Mucosa of rectum (tissue), 2 donors: ENCODE measurements around the gene CAB39.

Source experiments
- H3K27ac ChIP-seq, 2 donors: one replicate each; pipeline ENCODE4 v1.7.0; 2013; ENCODE audit warnings: inconsistent platforms in 2 of 2, low read depth in 2 of 2, low read length in 2 of 2
- H3K27me3 ChIP-seq, 2 donors: one replicate each; pipeline ENCODE4 v1.7.0; 2013; ENCODE audit warnings: low read length in 2 of 2; ENCODE audit not compliant: control insufficient read depth in 2 of 2, insufficient read depth in 2 of 2
- H3K36me3 ChIP-seq, 2 donors: one replicate each; pipeline ENCODE4 v1.7.0; 2013; ENCODE audit warnings: low read length in 2 of 2; ENCODE audit not compliant: control insufficient read depth in 2 of 2, insufficient read depth in 2 of 2
- H3K4me1 ChIP-seq, 2 donors: one replicate each; pipeline ENCODE4 v1.7.0; 2013; ENCODE audit warnings: low read length in 2 of 2, mild to moderate bottlenecking in 1 of 2; ENCODE audit not compliant: control insufficient read depth in 2 of 2, insufficient read depth in 2 of 2
- H3K4me3 ChIP-seq, 2 donors: one replicate each; pipeline ENCODE4 v1.7.0; 2013; ENCODE audit warnings: low read length in 2 of 2
- H3K9ac ChIP-seq, 2 donors: one replicate each; pipeline ENCODE4 v1.7.0; 2013; ENCODE audit warnings: low read length in 2 of 2, low read depth in 1 of 2, mild to moderate bottlenecking in 1 of 2
- H3K9me3 ChIP-seq, 2 donors: one replicate each; pipeline ENCODE4 v1.7.0; 2013; ENCODE audit warnings: low read length in 2 of 2; ENCODE audit not compliant: control insufficient read depth in 2 of 2
- donor health status: healthy.
- donor health status: Normal muscosa, but diverticular disease.

Gene CAB39

DNA sequence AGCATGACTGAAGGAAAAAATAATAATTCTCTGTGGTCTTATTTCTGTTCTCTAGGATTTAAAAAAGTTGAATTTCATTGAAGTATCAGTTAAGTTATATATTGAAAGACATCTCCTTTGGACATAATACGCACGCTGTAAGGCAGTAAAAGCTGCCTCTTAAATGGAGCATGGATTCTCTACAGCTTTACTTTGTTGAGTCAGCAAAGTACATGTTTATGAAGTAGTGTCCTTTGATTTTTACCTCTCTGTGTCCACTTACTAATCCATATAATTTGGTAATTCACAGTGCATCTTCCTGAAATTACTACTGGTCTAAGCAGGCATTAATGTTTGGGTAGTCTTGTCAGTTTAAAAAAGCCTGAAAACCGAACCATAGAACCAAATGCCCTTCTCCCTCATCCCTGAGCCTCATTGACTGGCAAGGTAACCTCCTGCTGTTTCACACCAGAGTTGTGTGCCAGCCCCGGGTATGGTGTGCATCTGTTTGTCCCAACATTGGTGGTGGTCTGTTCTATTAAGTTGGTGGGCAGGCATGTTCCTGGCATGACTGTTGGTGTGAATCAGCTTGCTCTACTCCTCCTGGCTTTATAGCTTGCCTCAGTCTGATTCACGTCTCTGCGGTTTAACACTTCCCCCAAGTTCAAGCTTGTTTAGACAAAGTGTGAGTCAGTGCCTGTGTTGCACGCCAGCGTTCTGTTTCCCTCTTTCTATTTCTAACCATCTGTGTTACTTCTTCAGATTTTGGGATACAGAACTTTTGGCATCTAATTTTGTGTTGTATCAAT lies 81.1 kb downstream of the CAB39 start:
- peaks cover 26 to 30% of the 10 kb centered on the region in 2 donors for H3K4me1 ChIP-seq
- H3K27ac ChIP-seq = peak overlapping the region; percentile 59 to 77
- H3K4me3 ChIP-seq = peak overlapping the region in 1 of 2 donors; percentile 14
- peaks cover 0 to 2% of the 10 kb centered on the region in 2 donors for H3K9me3 ChIP-seq
- no peak overlapping the region for H3K9ac ChIP-seq
- H3K27me3 ChIP-seq = no peaks in the 10 kb centered on the region
- peaks cover 26 to 41% of the 10 kb centered on the region in 2 donors for H3K36me3 ChIP-seq

DNA sequence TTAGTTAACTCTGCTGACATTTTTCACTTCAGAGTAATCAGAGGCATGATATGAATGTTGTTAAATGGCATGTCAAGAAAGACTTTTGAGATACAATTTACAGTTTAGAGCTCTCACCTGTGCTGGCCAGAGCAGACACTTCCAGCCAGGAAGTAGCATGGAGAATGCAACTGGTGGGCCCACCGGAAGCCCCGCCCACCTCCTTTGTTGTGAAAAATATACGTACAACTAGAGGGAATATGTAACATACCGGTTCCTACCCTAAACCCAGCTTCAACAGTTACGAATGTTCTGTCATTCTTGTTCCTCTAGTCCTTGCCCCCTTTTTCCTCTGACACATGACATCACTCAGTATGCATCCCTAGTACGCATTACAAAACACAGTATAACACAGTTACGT lies 81.9 kb downstream of the CAB39 start:
- Histone ChIP-seq H3K9ac (no peak overlapping the region), H3K4me1 (peaks cover 26 to 30% of the 10 kb centered on the region in 2 donors), H3K27me3 (no peaks in the 10 kb centered on the region), H3K36me3 (peaks cover 22 to 44% of the 10 kb centered on the region in 2 donors), H3K9me3 (no peaks in the 10 kb centered on the region), H3K27ac (peak overlapping the region; percentile 59 to 65), H3K4me3 (peak overlapping the region in 1 of 2 donors; percentile 14)

- Histone ChIP-seq H3K36me3 (peaks cover 25 to 46% of the 10 kb centered on the region in 2 donors), H3K9ac (no peak overlapping the region), H3K9me3 (no peaks in the 10 kb centered on the region), H3K4me1 (peaks cover 26 to 30% of the 10 kb centered on the region in 2 donors), H3K27me3 (no peaks in the 10 kb centered on the region), H3K4me3 (no peak overlapping the region), H3K27ac (peak overlapping the region; percentile 24 to 64)
Observed at GRCh38 chr2:230795856-230796255, 83.2 kb downstream of the CAB39 start.

- Histone ChIP-seq H3K27ac (peak overlapping the region; percentile 24 to 64), H3K4me1 (peaks cover 26 to 30% of the 10 kb centered on the region in 2 donors)
Observed at GRCh38 chr2:230796280-230796862, 83.7 kb downstream of the CAB39 start.

GRCh38 chr2:230797515-230798495 lies 85.2 kb downstream of the CAB39 start:
- Histone ChIP-seq H3K4me1 (peaks cover 26 to 30% of the 10 kb centered on the region in 2 donors), H3K4me3 (no peak overlapping the region), H3K9ac (no peak overlapping the region), H3K36me3 (peaks cover 26 to 37% of the 10 kb centered on the region in 2 donors), H3K27ac (peak overlapping the region in 1 of 2 donors; percentile 50), H3K27me3 (no peaks in the 10 kb centered on the region), H3K9me3 (no peaks in the 10 kb centered on the region)

More at GRCh38 chr2:230796280-230796862, 83.7 kb downstream of the CAB39 start:
- H3K9ac ChIP-seq = no peak overlapping the region
- H3K36me3 ChIP-seq = peaks cover 26 to 47% of the 10 kb centered on the region in 2 donors
- no peaks in the 10 kb centered on the region for H3K9me3 ChIP-seq
- H3K27me3 ChIP-seq = no peaks in the 10 kb centered on the region
- no peak overlapping the region for H3K4me3 ChIP-seq

- H3K9ac ChIP-seq = no peak overlapping the region
- peaks cover 18 to 32% of the 10 kb centered on the region in 2 donors for H3K36me3 ChIP-seq
- no peaks in the 10 kb centered on the region for H3K27me3 ChIP-seq
- no peak overlapping the region for H3K27ac ChIP-seq
- peaks cover 22 to 26% of the 10 kb centered on the region in 2 donors for H3K4me1 ChIP-seq
- no peak overlapping the region for H3K4me3 ChIP-seq
- H3K9me3 ChIP-seq = no peaks in the 10 kb centered on the region
Observed at GRCh38 chr2:230798769-230799399, 86.2 kb downstream of the CAB39 start.

DNA sequence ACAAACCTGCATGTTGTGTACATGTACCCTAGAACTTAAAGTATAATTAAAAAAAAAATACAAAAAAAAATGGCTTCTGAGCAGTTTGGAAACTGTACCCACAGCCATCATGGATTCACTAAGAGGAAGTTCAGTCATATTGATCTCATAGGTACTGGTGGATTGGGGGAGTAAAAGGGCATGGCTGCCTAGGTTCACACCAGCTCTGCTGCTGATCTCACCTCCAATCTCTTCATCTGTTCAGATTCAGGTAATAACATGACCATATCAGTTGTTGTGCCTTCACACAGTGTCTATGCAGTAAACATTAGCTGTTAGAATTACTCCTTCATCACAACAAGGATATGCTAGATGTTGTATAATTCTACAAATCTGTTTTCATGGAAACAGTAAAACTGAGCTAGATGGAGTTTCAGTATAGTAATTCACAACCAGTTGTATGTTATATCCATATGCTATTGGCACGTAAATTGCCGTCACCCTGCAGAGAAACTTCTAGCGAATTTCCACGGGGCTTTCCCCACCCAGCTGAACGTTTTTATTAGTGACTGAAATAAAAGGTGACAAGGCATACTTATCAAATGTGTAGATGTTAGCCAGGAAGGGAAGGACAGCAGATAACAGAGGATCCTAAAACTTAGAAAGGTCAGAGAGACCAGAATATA lies 92.8 kb downstream of the CAB39 start:
- no peaks in the 10 kb centered on the region for H3K27me3 ChIP-seq
- no peak overlapping the region for H3K9ac ChIP-seq
- H3K9me3 ChIP-seq = no peaks in the 10 kb centered on the region
- H3K36me3 ChIP-seq = peaks cover 11 to 16% of the 10 kb centered on the region in 2 donors
- H3K4me1 ChIP-seq = no peaks in the 10 kb centered on the region
- no peak overlapping the region for H3K4me3 ChIP-seq
- H3K27ac ChIP-seq = no peak overlapping the region

DNA sequence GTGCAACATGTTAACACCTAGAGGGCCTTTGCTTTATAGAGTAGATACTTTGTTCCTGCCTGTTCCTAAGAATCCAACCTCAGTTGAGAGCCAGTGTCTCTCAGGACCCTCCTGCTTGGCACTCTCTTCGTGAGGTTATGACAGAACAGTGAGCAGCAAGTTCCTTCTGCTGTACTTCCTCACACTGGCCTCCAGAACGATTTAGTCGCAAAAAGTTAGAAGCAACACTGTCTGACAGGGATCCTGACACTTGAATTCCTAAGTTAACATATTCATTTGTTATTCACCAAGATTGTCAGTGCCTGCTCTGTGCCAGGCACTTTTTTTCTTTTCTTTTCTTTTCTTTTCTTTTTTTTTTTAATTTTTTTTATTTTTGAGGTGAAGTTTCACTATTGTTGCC lies 95.1 kb downstream of the CAB39 start:
- no peaks in the 10 kb centered on the region for H3K9me3 ChIP-seq
- no peak overlapping the region for H3K4me3 ChIP-seq
- H3K27me3 ChIP-seq = no peaks in the 10 kb centered on the region
- peaks cover 23 to 24% of the 10 kb centered on the region in 2 donors for H3K36me3 ChIP-seq
- no peak overlapping the region for H3K9ac ChIP-seq
- no peak overlapping the region for H3K27ac ChIP-seq
- no peaks in the 10 kb centered on the region for H3K4me1 ChIP-seq

- H3K4me1 ChIP-seq = no peaks in the 10 kb centered on the region
- no peaks in the 10 kb centered on the region for H3K9me3 ChIP-seq
- H3K4me3 ChIP-seq = no peak overlapping the region
- H3K36me3 ChIP-seq = peaks cover 29 to 30% of the 10 kb centered on the region in 2 donors
- H3K9ac ChIP-seq = no peak overlapping the region
- H3K27me3 ChIP-seq = no peaks in the 10 kb centered on the region
- H3K27ac ChIP-seq = no peak overlapping the region
Observed at GRCh38 chr2:230809015-230809414, 96.4 kb downstream of the CAB39 start.
